ENCODE measurements around the gene PLA2G2C. TPM values are rescaled to one million over a fixed set of nuclear protein-coding genes. Genes with fewer than 3 reads are reported as not detected.

Gene PLA2G2C
- total and polyA plus RNA-seq, 2 experiments from 2014 or later, result not detected

DNA sequence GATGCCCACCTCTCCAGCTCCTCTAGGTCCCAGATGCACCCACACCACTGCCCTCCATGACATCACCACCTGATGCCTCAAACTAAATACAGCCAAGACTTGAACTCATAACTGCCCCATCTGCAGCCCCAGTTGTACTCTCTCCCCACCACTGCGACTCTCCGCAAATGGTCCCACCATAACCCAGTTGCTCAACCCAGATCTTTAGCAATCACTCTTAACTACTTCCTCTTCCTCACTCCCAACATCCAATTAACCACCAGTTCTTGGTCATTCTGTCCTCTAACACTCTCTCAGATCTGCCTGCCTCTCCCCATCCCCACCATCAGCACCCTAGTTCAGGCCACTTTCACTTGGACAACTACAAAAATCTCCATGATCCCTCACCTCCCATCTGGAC lies 36.8 kb upstream of the PLA2G2C start:
- H2AFZ ChIP-seq, result 0 out of 2 replicates have a peak overlapping the region, but pooled peaks have one; percentile 74

More for the DNA sequence above, 36.8 kb upstream of the PLA2G2C start:
- Histone ChIP-seq H3K9me2 (ENCODE audit: insufficient read depth) (no peaks in the 10 kb centered on the region), H3K27ac (ENCODE audit: low read depth) (no peak overlapping the region), H3K4me2 (no peak overlapping the region), H3K4me3 (no peak overlapping the region), H3K27me3 (ENCODE audit: insufficient read depth) (peaks cover 14% of the 10 kb centered on the region; the same call in 1 of the 2 replicates), H3K4me1 (ENCODE audit: insufficient read depth) (peaks cover 7% of the 10 kb centered on the region; the same call in 1 of the 2 replicates), H3K79me2 (replicated peaks; ENCODE audit: insufficient read depth) (no peaks in the 10 kb centered on the region), H4K20me1 (replicated peaks; ENCODE audit: insufficient read depth) (no peaks in the 10 kb centered on the region), H3K36me3 (ENCODE audit: insufficient read depth) (no peaks in the 10 kb centered on the region), H3F3A (replicated peaks; ENCODE audit: low read depth) (no peaks in the 10 kb centered on the region)
- Mint-ChIP-seq H3K36me3 (ENCODE audit: low read depth) (no peaks in the 10 kb centered on the region), H3K27me3 (ENCODE audit: insufficient read depth, low read depth, poor library complexity) (no peaks in the 10 kb centered on the region), H3K4me3 (no peak overlapping the region), H3K27ac (no peak overlapping the region), H3K9me3 (no peaks in the 10 kb centered on the region), H3K4me1 (peaks cover 17% of the 10 kb centered on the region)
- ATAC-seq (no peak), DNase-seq (ENCODE audit: low spot score) (no peak)
- TF ChIP-seq CREB1 (CRISPR knock-in tag; IDR thresholded peaks at IDR 0.05; ENCODE audit: low read depth), result no peak
- TF ChIP-seq NANOG (IDR thresholded peaks at IDR 0.05; ENCODE audit: borderline replicate concordance), result no peak
- no peak for TF ChIP-seq EZH2phosphoT487 (IDR thresholded peaks at IDR 0.05; ENCODE audit: unreplicated experiment)
- TF ChIP-seq ETS1 (IDR thresholded peaks at IDR 0.05), result no peak
- TF ChIP-seq EZH2 (IDR thresholded peaks at IDR 0.05; ENCODE audit: low read depth, unreplicated experiment), result no peak
- no peak for TF ChIP-seq ZNF462 (CRISPR knock-in tag; IDR thresholded peaks at IDR 0.05)
- TF ChIP-seq POLR2AphosphoS5 (IDR thresholded peaks at IDR 0.05; ENCODE audit: low read depth), result no peak
- no peak for TF ChIP-seq JUNB (IDR thresholded peaks at IDR 0.05; ENCODE audit: unreplicated experiment)
- TF ChIP-seq, protein P1, sequence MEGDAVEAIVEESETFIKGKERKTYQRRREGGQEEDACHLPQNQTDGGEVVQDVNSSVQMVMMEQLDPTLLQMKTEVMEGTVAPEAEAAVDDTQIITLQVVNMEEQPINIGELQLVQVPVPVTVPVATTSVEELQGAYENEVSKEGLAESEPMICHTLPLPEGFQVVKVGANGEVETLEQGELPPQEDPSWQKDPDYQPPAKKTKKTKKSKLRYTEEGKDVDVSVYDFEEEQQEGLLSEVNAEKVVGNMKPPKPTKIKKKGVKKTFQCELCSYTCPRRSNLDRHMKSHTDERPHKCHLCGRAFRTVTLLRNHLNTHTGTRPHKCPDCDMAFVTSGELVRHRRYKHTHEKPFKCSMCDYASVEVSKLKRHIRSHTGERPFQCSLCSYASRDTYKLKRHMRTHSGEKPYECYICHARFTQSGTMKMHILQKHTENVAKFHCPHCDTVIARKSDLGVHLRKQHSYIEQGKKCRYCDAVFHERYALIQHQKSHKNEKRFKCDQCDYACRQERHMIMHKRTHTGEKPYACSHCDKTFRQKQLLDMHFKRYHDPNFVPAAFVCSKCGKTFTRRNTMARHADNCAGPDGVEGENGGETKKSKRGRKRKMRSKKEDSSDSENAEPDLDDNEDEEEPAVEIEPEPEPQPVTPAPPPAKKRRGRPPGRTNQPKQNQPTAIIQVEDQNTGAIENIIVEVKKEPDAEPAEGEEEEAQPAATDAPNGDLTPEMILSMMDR (conservative IDR thresholded peaks at IDR 0.05; ENCODE audit: low read depth in 2 of 2), result no peak
- TF ChIP-seq REST (IDR thresholded peaks at IDR 0.05; ENCODE audit: unreplicated experiment), result no peak
- no peak for TF ChIP-seq STAT1 (IDR thresholded peaks at IDR 0.05; ENCODE audit: unreplicated experiment)
- no peak for TF ChIP-seq ZNF331 (CRISPR knock-in tag; IDR thresholded peaks at IDR 0.05; ENCODE audit: low read depth)
